Loucy (cell line): ENCODE measurements around the gene ACBD7.

Experiments
- H2AFZ ChIP-seq: fragments of 200-600 bp; sonication (generic); 2 replicates; pipeline ENCODE4 v1.6.0; 2016; ENCODE audit warnings: antibody characterized with exemption, mild to moderate bottlenecking, low read length, moderate library complexity
- H3F3A ChIP-seq: fragments of 200-600 bp; 2 replicates; pipeline ENCODE4 v1.6.0; 2016; ENCODE audit warnings: antibody characterized with exemption, low read depth, mild to moderate bottlenecking
- H3K27me3 ChIP-seq: fragments of 200-600 bp; sonication (generic); 2 replicates; pipeline ENCODE4 v1.6.1; 2014; ENCODE audit warnings: low read length, mild to moderate bottlenecking; ENCODE audit not compliant: insufficient read depth, poor library complexity, severe bottlenecking
- H3K36me3 ChIP-seq: fragments of 200-600 bp; sonication (generic); 2 replicates; pipeline ENCODE4 v1.6.1; 2016; ENCODE audit warnings: low read length; ENCODE audit not compliant: insufficient read depth
- H3K4me1 ChIP-seq: fragments of 200-600 bp; sonication (generic); 2 replicates; pipeline ENCODE4 v1.5.1; 2014; ENCODE audit warnings: low read length, mild to moderate bottlenecking; ENCODE audit not compliant: insufficient read depth, poor library complexity, severe bottlenecking
- H3K4me2 ChIP-seq: fragments of 200-600 bp; sonication (generic); 2 replicates; pipeline ENCODE4 v1.6.0; 2014; ENCODE audit warnings: antibody characterized with exemption, low read length, low read depth, mild to moderate bottlenecking; ENCODE audit not compliant: poor library complexity, severe bottlenecking
- H3K4me3 ChIP-seq: fragments of 200-600 bp; sonication (generic); 2 replicates; pipeline ENCODE4 v1.5.1; 2014; ENCODE audit warnings: low read length, mild to moderate bottlenecking, mixed read lengths; ENCODE audit not compliant: poor library complexity, severe bottlenecking
- H3K79me2 ChIP-seq: fragments of 200-600 bp; sonication (generic); 2 replicates; pipeline ENCODE4 v1.6.1; 2014; ENCODE audit warnings: low read length; ENCODE audit not compliant: insufficient read depth
- H3K9ac ChIP-seq: fragments of 200-600 bp; sonication (generic); 2 replicates; pipeline ENCODE4 v1.6.0; 2014; ENCODE audit warnings: mild to moderate bottlenecking, low read depth, low read length, moderate library complexity; ENCODE audit not compliant: poor library complexity, severe bottlenecking
- H3K9me2 ChIP-seq: fragments of 200-600 bp; sonication (generic); replicated peaks from 2 replicates; pipeline ENCODE4 v1.6.1; 2016; ENCODE audit warnings: low read depth, low read length, mixed read lengths
- H3K9me3 ChIP-seq: fragments of 200-600 bp; sonication (generic); 2 replicates; pipeline ENCODE4 v1.6.1; 2014; ENCODE audit warnings: mild to moderate bottlenecking, antibody characterized with exemption, low read length, low read depth; ENCODE audit not compliant: insufficient read depth
- H4K20me1 ChIP-seq: fragments of 200-600 bp; sonication (generic); 2 replicates; pipeline ENCODE4 v1.6.0; 2014; ENCODE audit warnings: antibody characterized with exemption, low read length, mild to moderate bottlenecking; ENCODE audit not compliant: insufficient read depth, poor library complexity, severe bottlenecking
- EZH2phosphoT487 ChIP-seq: fragments of 200-600 bp; IDR thresholded peaks from 2 replicates; pipeline ENCODE4 v1.6.1; 2018; ENCODE audit warnings: antibody characterized with exemption, mild to moderate bottlenecking, moderate library complexity, borderline replicate concordance
- TF ChIP-seq, protein P1 (sequence below): fragments of 200-600 bp; sonication (generic); conservative IDR thresholded peaks from 2 replicates; pipeline ENCODE4 v1.5.1; 2014; ENCODE audit warnings: mild to moderate bottlenecking, antibody characterized with exemption, low read length

Gene ACBD7

GRCh38 chr10:15097011-15097812 lies 8.6 kb upstream of the ACBD7 start, which contains the start of gene RPP38:
RPP38 (plus strand) TSS chr10:15097355; CDS start chr10:15103315, 5,960 bp downstream.
- Histone ChIP-seq H3K27me3 (no peaks in the 10 kb centered on the region), H3K9me3 (no peaks in the 10 kb centered on the region), H3K9me2 (no peaks in the 10 kb centered on the region), H2AFZ (peak within 1 kb of the TSS; percentile 90), H3K36me3 (peaks cover 3% of the 10 kb centered on the region; the same call in 1 of the 2 replicates), H3K79me2 (peaks cover 45% of the 10 kb centered on the region), H3F3A (no peaks in the 10 kb centered on the region), H3K4me2 (peak within 1 kb of the TSS; percentile 96), H3K4me1 (peaks cover 21% of the 10 kb centered on the region), H3K4me3 (peak within 1 kb of the TSS; percentile 91), H3K9ac (peak within 1 kb of the TSS; percentile 92), H4K20me1 (peaks cover 13% of the 10 kb centered on the region)
- TF ChIP-seq, protein P1, sequence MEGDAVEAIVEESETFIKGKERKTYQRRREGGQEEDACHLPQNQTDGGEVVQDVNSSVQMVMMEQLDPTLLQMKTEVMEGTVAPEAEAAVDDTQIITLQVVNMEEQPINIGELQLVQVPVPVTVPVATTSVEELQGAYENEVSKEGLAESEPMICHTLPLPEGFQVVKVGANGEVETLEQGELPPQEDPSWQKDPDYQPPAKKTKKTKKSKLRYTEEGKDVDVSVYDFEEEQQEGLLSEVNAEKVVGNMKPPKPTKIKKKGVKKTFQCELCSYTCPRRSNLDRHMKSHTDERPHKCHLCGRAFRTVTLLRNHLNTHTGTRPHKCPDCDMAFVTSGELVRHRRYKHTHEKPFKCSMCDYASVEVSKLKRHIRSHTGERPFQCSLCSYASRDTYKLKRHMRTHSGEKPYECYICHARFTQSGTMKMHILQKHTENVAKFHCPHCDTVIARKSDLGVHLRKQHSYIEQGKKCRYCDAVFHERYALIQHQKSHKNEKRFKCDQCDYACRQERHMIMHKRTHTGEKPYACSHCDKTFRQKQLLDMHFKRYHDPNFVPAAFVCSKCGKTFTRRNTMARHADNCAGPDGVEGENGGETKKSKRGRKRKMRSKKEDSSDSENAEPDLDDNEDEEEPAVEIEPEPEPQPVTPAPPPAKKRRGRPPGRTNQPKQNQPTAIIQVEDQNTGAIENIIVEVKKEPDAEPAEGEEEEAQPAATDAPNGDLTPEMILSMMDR, result no peak
- TF ChIP-seq EZH2phosphoT487, result no peak

DNA sequence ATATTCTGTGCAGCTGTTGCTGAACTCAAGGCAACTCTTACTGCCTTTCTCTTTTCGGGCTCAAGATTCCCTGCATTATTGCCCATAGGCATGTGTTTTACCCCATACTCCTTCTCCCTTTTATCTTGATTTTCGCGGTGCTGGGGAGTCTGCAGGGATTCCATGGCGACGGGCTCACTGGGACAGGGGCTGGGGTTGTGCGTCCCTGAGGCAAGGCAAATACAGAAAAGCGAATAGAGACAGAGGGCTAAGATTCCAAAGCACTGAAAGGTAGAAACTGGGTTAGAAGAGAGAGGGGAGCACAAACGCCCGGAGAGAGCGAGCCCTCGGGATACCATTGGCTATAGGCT lies 8.1 kb upstream of the ACBD7 start:
- Histone ChIP-seq H3K9ac (peak overlapping the region; percentile 92), H3K4me1 (peaks cover 21% of the 10 kb centered on the region), H3K9me3 (no peaks in the 10 kb centered on the region), H3F3A (no peaks in the 10 kb centered on the region), H4K20me1 (peaks cover 13% of the 10 kb centered on the region), H3K9me2 (no peaks in the 10 kb centered on the region), H3K27me3 (no peaks in the 10 kb centered on the region), H3K79me2 (peaks cover 42% of the 10 kb centered on the region), H2AFZ (peak overlapping the region; percentile 90), H3K4me3 (peak overlapping the region; percentile 91), H3K4me2 (peak overlapping the region; percentile 96), H3K36me3 (no peaks in the 10 kb centered on the region; the same call in 1 of the 2 replicates)
- TF ChIP-seq, protein P1, result no peak
- TF ChIP-seq EZH2phosphoT487, result no peak

- TF ChIP-seq EZH2phosphoT487, result no peak
- TF ChIP-seq, protein P1, result no peak
Observed at GRCh38 chr10:15092855-15093408, 4.4 kb upstream of the ACBD7 start.

More at GRCh38 chr10:15092855-15093408, 4.4 kb upstream of the ACBD7 start:
- Histone ChIP-seq H3K36me3 (no peaks in the 10 kb centered on the region), H3K27me3 (no peaks in the 10 kb centered on the region), H3K79me2 (peaks cover 10% of the 10 kb centered on the region), H3K4me2 (no peak overlapping the region), H3K9me2 (no peaks in the 10 kb centered on the region), H3K4me1 (peaks cover 4% of the 10 kb centered on the region), H3K4me3 (no peak overlapping the region), H3F3A (no peaks in the 10 kb centered on the region), H3K9ac (no peak overlapping the region), H2AFZ (no peak overlapping the region), H3K9me3 (no peaks in the 10 kb centered on the region), H4K20me1 (peaks cover 7% of the 10 kb centered on the region)
